Vagina (tissue), 2 donors: Measurements from ENCODE around the gene STARD3. TPM values are rescaled to one million over a fixed set of nuclear protein-coding genes. Genes with fewer than 3 reads are reported as not detected.

Source experiments
- DNase-seq, 2 donors: peaks; one replicate each; pipeline ENCODE4 v3.0.0-alpha.2; 2017; ENCODE audit errors: extremely low spot score in 2 of 2
- H3K27ac ChIP-seq: fragments of 200-600 bp; sonication (generic); one replicate; pipeline ENCODE4 v1.5.1; 2019
- H3K27me3 ChIP-seq: fragments of 200-600 bp; sonication (generic); one replicate; pipeline ENCODE4 v1.5.1; 2019
- H3K36me3 ChIP-seq, 2 donors: fragments of 200-600 bp; sonication (generic); one replicate each; pipeline ENCODE4 v1.5.1; 2017 to 2019
- H3K4me1 ChIP-seq: fragments of 200-600 bp; sonication (generic); one replicate; pipeline ENCODE4 v1.5.1; 2019
- H3K4me3 ChIP-seq, 2 donors: fragments of 200-600 bp; sonication (generic); 1 replicate in 1 of 2; 2 replicates in 1 of 2; pipeline ENCODE4 v1.5.1; 2016 to 2019
- H3K9me3 ChIP-seq: fragments of 200-600 bp; sonication (generic); one replicate; pipeline ENCODE4 v1.5.1; 2019
- CTCF ChIP-seq, 3 experiments: fragments of 450-650 bp in 2 of 3; fragments of 200-600 bp in 1 of 3; sonication (generic) in 1 of 3; IDR thresholded peaks; one replicate each; pipeline ENCODE4 v1.5.1; 2017 to 2019; ENCODE audit warnings: antibody characterized with exemption in 3 of 3, mild to moderate bottlenecking in 2 of 3, moderate library complexity in 2 of 3
- POLR2A ChIP-seq, 2 donors: fragments of 450-650 bp; IDR thresholded peaks; one replicate each; pipeline ENCODE4 v1.6.1; 2017; ENCODE audit warnings: antibody characterized with exemption in 2 of 2, mild to moderate bottlenecking in 2 of 2, moderate library complexity in 2 of 2
- POLR2AphosphoS5 ChIP-seq, 2 donors: sonication (generic); formaldehyde crosslinking; IDR thresholded peaks; one replicate each; pipeline ENCODE4 v1.9.0; 2017; ENCODE audit warnings: antibody characterized with exemption in 2 of 2, mild to moderate bottlenecking in 2 of 2, low read depth in 1 of 2; ENCODE audit not compliant: insufficient read depth in 1 of 2
- intact Hi-C: fragments of 100-400 bp; cut with DNase I; formaldehyde crosslinking; loops from one replicate; pipeline ENCODE4 v1.15.1; 2023
- total RNA-seq: library from RNA; depleted of rRNA; stranded (reverse); fragments of >200 nt; gene quantifications from one replicate; pipeline ENCODE4 v1.2.3, GENCODE V29; 2016

The STARD3 gene
- total RNA-seq, 1 donor from 2014 or later: 148 TPM

GRCh38 chr17:39632153-39632941 is 4.6 kb upstream of the STARD3 start:
- Histone ChIP-seq H3K9me3 (no peaks in the 10 kb centered on the region), H3K27me3 (peaks cover 2% of the 10 kb centered on the region), H3K36me3 (no peaks in the 10 kb centered on the region), H3K27ac (no peak overlapping the region), H3K4me3 (no peak overlapping the region), H3K4me1 (peaks cover 21% of the 10 kb centered on the region)
- DNase-seq: no peak
- intact Hi-C loops: loop anchor here (5.0 kb wide), 1 partner anchor 35 kb away; the partner anchor contains the start of genes PNMT and TCAP
- TF ChIP-seq POLR2A (IDR thresholded peaks at IDR 0.05): no peak
- TF ChIP-seq CTCF (IDR thresholded peaks at IDR 0.05): no peak
- no peak for TF ChIP-seq POLR2AphosphoS5 (IDR thresholded peaks at IDR 0.05; ENCODE audit: insufficient read depth in 1 of 2, low read depth in 1 of 2)

DNA sequence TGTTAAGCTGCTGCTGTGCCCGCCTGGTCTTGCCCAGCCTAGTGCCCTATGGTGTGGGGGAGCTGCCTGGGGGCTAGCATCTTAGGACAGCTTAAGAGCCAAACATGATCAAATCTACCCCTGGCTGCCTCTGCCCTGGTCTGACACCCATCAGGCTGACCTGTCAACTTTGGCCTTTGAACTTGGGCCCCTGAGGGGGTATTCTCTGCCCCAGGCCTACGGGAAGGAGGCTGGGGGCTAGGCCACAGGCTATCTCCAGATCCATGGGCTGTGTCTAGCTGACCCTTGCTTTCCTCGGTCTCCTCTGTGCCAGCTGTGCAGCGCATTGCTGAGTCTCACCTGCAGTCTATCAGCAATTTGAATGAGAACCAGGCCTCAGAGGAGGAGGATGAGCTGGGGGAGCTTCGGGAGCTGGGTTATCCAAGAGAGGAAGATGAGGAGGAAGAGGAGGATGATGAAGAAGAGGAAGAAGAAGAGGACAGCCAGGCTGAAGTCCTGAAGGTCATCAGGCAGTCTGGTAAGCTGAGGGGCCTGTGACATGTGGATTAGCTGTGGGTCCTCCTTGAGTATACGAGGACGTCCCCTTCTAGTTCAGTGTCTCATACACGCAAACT is 3.3 kb upstream of the STARD3 start:
- Histone ChIP-seq H3K27ac (no peak overlapping the region), H3K9me3 (no peaks in the 10 kb centered on the region), H3K27me3 (no peaks in the 10 kb centered on the region), H3K36me3 (no peaks in the 10 kb centered on the region), H3K4me1 (peaks cover 30% of the 10 kb centered on the region), H3K4me3 (no peak overlapping the region)
- intact Hi-C loops: loop anchor here (5.0 kb wide), 1 partner anchor 34 kb away; the partner anchor contains the start of genes PNMT and TCAP
- TF ChIP-seq POLR2A (IDR thresholded peaks at IDR 0.05) (no peak), POLR2AphosphoS5 (IDR thresholded peaks at IDR 0.05; ENCODE audit: insufficient read depth in 1 of 2, low read depth in 1 of 2) (no peak), CTCF (IDR thresholded peaks at IDR 0.05) (no peak)
- no peak for DNase-seq

DNA sequence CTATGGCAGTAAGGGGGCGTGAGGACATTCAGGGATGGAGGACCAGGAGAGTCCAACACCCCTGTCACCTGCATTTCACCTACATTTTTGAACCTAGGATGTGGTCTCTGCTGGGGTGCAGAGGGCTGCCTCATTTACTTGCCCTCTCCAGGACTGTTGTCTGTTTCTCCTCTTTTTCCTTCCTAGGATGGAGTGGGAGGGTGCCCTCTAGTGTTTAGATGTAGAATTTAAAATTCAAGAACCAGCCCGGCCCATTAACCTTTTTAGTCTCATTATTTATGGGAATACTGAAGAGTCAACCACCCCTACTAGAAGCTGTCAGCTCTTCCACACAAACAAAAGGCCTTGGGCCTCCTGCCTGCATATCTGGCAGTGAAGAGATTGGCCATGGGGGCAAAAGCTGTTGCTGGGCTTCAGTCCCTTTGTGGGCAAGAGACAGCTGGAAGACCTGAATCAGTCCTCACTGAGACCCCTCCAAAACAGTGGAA is 2.5 kb upstream of the STARD3 start:
- no peak for DNase-seq
- peaks cover 37% of the 10 kb centered on the region for H3K4me1 ChIP-seq
- H3K9me3 ChIP-seq: no peaks in the 10 kb centered on the region
- TF ChIP-seq POLR2AphosphoS5 (IDR thresholded peaks at IDR 0.05; ENCODE audit: insufficient read depth in 1 of 2, low read depth in 1 of 2) (no peak), CTCF (IDR thresholded peaks at IDR 0.05) (peak; percentile 41 to 65 (median 60)), POLR2A (IDR thresholded peaks at IDR 0.05) (no peak)
- H3K27ac ChIP-seq: no peak overlapping the region
- intact Hi-C loops: loop anchor here (5.0 kb wide), 1 partner anchor 33 kb away; the partner anchor contains the start of genes PNMT and TCAP
- H3K36me3 ChIP-seq: no peaks in the 10 kb centered on the region
- H3K27me3 ChIP-seq: no peaks in the 10 kb centered on the region
- no peak overlapping the region for H3K4me3 ChIP-seq

DNA sequence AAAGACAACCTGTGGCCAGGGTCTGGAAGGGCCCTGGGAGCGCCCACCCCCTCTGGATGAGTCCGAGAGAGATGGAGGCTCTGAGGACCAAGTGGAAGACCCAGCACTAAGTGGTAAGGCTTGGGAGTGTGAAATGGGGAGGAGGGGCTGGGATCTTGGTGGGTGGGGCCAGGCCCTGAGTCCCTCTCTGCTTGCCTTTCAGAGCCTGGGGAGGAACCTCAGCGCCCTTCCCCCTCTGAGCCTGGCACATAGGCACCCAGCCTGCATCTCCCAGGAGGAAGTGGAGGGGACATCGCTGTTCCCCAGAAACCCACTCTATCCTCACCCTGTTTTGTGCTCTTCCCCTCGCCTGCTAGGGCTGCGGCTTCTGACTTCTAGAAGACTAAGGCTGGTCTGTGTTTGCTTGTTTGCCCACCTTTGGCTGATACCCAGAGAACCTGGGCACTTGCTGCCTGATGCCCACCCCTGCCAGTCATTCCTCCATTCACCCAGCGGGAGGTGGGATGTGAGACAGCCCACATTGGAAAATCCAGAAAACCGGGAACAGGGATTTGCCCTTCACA is 1.2 kb upstream of the STARD3 start:
- Histone ChIP-seq H3K4me1 (peaks cover 50% of the 10 kb centered on the region), H3K9me3 (no peaks in the 10 kb centered on the region), H3K27ac (peak overlapping the region; percentile 92), H3K4me3 (no peak overlapping the region), H3K27me3 (no peaks in the 10 kb centered on the region), H3K36me3 (no peaks in the 10 kb centered on the region)
- TF ChIP-seq CTCF (IDR thresholded peaks at IDR 0.05) (no peak), POLR2AphosphoS5 (IDR thresholded peaks at IDR 0.05; ENCODE audit: insufficient read depth in 1 of 2, low read depth in 1 of 2) (no peak), POLR2A (IDR thresholded peaks at IDR 0.05) (no peak)
- no peak for DNase-seq
- intact Hi-C loops: no loop called here
